Measurements from ENCODE around the gene TTC39C.

- TF ChIP-seq CTCF (IDR thresholded peaks at IDR 0.05) (no peak), POLR2A (IDR thresholded peaks at IDR 0.05) (no peak)
Measured at GRCh38 chr18:24031916-24032315, 17.4 kb downstream of the TTC39C start.

Data from esophagus squamous epithelium (tissue), 4 donors.